Fibroblast of villous mesenchyme (primary cell): Measurements from ENCODE around the gene CDH11. TPM values are rescaled to one million over a fixed set of nuclear protein-coding genes. Genes with fewer than 3 reads are reported as not detected.

Experiments
- DNase-seq: peaks from one replicate; pipeline ENCODE4 v3.0.0-alpha.2; 2010; ENCODE audit warnings: low read depth
- H3K4me3 ChIP-seq: 2 replicates; pipeline ENCODE4 v1.5.1; 2011; ENCODE audit warnings: low read depth, mild to moderate bottlenecking, low read length
- total RNA-seq: library from RNA; depleted of rRNA; stranded (reverse); fragments of >200 nt; gene quantifications from 2 replicates; pipeline ENCODE4 v1.2.3, GENCODE V29; 2012
- TF ChIP-seq, protein P1 (sequence below): IDR thresholded peaks from 2 replicates; pipeline ENCODE4 v1.5.1; 2012; ENCODE audit warnings: low read depth, mild to moderate bottlenecking, low read length; ENCODE audit not compliant: insufficient read depth

CDH11 gene
- total RNA-seq, 1 donor = 290 TPM

DNA sequence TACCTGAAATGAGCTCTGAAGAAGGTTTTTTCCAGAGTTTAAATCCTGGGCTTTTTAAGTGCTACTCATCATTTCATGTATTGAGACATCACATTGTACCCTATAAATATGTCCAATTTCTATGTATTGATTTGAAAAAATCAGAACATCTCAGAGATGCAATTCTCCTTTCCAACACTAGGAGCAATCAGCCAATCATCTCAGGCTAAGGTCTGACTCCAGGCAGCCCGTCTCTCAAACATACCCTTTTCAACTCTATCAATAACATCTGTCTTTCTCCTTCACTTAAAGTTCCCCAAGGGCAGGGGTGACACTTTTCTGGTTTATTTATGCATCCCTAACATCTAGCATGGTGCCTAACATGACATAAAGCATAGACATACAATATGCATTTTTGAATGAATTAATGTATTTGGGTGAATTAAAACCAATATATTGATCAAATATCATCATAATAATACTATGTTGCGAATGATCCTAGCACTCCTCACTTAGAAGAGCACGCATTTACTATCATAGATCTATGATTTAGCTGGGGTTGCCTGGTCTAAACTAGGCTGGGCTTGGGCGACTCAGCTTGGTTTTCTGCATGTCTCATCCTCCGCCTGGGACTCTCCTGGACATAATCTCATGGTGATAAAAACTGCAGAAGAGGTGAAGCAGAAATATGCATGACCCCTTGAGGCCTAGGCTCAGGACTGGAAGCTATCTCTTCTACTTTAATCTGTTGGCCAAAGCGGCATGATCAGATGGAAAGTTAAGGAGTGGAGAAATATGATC lies 5.2 kb upstream of the CDH11 start:
- TF ChIP-seq, protein P1, sequence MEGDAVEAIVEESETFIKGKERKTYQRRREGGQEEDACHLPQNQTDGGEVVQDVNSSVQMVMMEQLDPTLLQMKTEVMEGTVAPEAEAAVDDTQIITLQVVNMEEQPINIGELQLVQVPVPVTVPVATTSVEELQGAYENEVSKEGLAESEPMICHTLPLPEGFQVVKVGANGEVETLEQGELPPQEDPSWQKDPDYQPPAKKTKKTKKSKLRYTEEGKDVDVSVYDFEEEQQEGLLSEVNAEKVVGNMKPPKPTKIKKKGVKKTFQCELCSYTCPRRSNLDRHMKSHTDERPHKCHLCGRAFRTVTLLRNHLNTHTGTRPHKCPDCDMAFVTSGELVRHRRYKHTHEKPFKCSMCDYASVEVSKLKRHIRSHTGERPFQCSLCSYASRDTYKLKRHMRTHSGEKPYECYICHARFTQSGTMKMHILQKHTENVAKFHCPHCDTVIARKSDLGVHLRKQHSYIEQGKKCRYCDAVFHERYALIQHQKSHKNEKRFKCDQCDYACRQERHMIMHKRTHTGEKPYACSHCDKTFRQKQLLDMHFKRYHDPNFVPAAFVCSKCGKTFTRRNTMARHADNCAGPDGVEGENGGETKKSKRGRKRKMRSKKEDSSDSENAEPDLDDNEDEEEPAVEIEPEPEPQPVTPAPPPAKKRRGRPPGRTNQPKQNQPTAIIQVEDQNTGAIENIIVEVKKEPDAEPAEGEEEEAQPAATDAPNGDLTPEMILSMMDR = peak; percentile 46
- no peak overlapping the region for H3K4me3 ChIP-seq
- no peak for DNase-seq

DNA sequence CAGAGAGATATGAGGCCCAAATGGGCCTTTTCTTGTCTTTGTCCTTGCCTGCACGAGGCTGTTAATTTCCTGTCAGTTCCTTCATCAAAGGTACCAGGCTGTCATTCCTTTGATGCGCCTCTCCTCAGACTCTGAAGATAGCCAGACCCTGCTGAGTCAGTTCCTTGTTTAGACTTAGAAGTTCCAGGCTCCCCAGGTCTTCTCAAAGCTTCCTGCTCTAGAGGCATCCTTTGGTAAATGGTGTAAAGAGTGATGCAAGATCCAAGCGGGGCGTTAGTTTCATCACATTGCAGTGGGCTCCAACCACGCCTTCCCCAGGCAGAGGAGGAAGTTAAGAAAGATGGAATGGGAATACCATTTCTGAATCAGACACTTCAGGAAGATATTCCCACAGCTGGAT lies 4.0 kb upstream of the CDH11 start:
- TF ChIP-seq, protein P1 = no peak
- peak; percentile 94 for DNase-seq
- peak overlapping the region; percentile 97 for H3K4me3 ChIP-seq

DNA sequence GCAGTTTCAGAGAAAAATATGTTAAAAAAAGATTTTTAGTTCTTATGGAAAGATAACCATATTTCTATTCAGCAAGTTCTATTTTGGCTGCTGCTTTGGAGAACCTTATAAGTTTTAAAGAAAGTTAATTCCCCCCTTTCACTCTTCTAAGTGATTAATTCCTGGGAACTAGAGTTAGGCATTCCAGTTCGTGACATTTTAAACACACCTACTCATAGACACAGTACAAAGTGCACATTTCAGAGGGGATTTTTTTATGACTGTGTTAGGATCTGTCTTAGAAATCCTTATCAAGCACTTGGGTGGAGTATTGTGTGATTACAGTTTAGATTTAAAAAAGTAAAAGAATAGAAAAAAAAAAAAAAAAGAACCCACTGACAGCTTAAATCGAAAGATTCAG lies 3.5 kb upstream of the CDH11 start:
- peak overlapping the region; percentile 97 for H3K4me3 ChIP-seq
- TF ChIP-seq, protein P1 = no peak
- peak; percentile 24 for DNase-seq

DNA sequence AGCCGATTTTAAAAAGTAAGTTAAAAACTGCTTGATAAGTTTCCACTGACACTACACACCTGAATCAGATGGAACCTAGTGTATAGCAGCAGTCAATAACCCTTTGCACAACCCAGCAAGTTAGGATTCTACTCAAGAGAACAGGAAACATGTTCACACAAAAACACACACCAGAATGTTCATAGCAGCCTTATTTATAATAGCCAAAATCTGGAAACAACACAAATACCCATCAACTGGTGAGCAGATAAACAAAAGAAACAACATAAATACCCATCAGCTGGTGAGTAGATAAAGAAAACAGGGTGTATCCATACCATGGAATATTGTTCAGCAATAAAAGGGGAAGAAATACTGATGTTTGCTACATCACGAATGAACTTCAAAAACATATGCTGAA lies 2.7 kb upstream of the CDH11 start:
- TF ChIP-seq, protein P1 = no peak
- peak overlapping the region; percentile 97 for H3K4me3 ChIP-seq
- peak; percentile 19 for DNase-seq

DNA sequence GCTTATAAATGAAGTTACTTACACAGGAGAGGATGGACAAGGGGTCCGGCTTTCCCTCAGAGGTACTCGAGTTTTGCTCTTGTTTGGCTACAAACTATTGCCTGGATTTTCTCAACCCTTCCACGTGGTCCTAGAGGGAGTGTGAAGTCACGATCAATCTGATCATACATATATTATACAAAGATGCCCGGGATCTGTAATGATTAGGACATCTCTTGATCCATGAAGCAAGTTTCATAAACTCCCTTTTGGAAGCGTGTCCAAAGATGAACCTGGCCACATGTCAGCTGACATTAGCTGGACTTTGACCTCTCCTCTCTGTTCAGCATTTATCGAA lies 2.3 kb upstream of the CDH11 start:
- peak overlapping the region; percentile 97 for H3K4me3 ChIP-seq
- DNase-seq = no peak
- TF ChIP-seq, protein P1 = no peak

DNA sequence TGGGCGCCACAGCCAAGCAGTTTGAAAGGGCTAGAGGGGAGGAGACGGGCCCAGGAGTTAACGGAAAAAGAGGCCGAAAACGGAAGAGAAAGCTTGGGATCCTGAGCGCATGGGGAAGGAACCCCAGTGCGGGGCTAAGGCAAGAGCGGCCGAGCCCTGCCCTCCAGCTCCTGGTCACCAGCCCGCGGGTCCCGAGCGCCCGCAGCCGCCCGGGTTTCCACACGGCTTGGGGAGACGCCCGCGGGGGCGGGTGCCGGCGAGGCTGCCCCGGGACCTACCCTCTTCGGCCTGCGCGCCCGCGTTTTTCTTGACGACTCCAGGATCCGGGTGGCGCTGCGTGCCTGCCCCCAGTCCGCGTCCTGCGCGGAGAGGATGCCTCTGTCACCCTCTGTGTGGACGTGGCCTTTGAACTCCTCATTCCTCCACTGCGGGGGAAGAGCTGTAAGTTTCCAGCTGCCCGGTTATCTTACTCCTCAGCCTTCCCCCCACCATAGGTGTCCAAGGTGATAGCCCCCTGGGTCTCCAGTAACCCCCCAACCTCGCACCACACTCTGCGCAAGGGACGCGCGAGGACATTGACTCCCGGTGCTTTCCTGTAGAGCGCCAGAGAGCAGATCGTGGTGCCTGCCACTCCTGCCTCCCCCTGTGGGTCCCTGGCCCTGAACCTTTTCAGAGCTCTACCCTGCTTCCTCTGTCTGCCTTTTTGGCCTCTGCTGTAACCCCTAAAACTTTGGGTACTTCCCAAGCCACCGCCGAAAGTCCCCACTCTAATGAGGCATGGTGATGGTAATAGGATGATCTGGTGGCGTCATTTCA lies 1.7 kb upstream of the CDH11 start:
- DNase-seq = peak; percentile 45
- peak overlapping the region; percentile 97 for H3K4me3 ChIP-seq
- TF ChIP-seq, protein P1 = no peak
